A549 (cell line): ENCODE data around the gene RNF167. TPM values are rescaled to one million over a fixed set of nuclear protein-coding genes. Genes with fewer than 3 reads are reported as not detected.

Experiments
- ATAC-seq, 2 experiments: fragments of 200-7000 bp in 1 of 2; fragments of >200 bp in 1 of 2; cut with Nextera tagmentation in 1 of 2; cut with Tn5 transposase in 1 of 2; 3 replicates each; pipeline versions ENCODE4 v1.8.0 to v1.9.1; 2018 to 2020; ENCODE audit warnings: mild to moderate bottlenecking in 1 of 2, moderate library complexity in 1 of 2
- CTCF ChIA-PET: fragments of 300-600 bp; sonication (Branson Sonifier 250); formaldehyde crosslinking; extraction: SDS; loops from one replicate; lab custom pipeline; 2021; ENCODE audit warnings: antibody characterized with exemption, inconsistent platforms; lab: Yijun Ruan, JAX
- POLR2A ChIA-PET: fragments of 350-600 bp; formaldehyde crosslinking; extraction: SDS; loops from one replicate; lab custom pipeline; 2021; ENCODE audit warnings: antibody characterized with exemption, inconsistent platforms; lab: Yijun Ruan, JAX
- DNase-seq, 2 experiments: peaks; one replicate each; pipeline versions ENCODE4 v3.0.0 to v3.0.0-alpha.2; 2011 to 2016; ENCODE audit warnings: low read depth in 1 of 2, low spot score in 1 of 2
- FAIRE-seq: peaks from 2 replicates; lab custom pipeline; 2011; peaks lifted over from hg19 to GRCh38; lab: Jason Lieb, UNC
- H3K27ac ChIP-seq, 2 experiments: fragments of >200 bp; sonication (Bioruptor Twin); formaldehyde crosslinking; 3 replicates each; pipeline ENCODE4 v1.5.1; 2016 to 2017
- H3K4me1 ChIP-seq: fragments of >200 bp; sonication (Bioruptor Twin); formaldehyde crosslinking; 3 replicates; pipeline ENCODE4 v1.6.1; 2016
- H3K4me2 ChIP-seq: fragments of >200 bp; sonication (Bioruptor Twin); formaldehyde crosslinking; 3 replicates; pipeline ENCODE4 v1.6.1; 2016
- H3K4me3 ChIP-seq: fragments of >200 bp; sonication (Bioruptor Twin); formaldehyde crosslinking; 3 replicates; pipeline ENCODE4 v1.5.1; 2016
- H3K9me3 ChIP-seq: fragments of >200 bp; sonication (Bioruptor Twin); formaldehyde crosslinking; 3 replicates; pipeline ENCODE4 v1.6.1; 2016
- CBX8 ChIP-seq: fragments of 200-600 bp; sonication (generic); IDR thresholded peaks from 2 replicates; pipeline ENCODE4 v1.6.1; 2016
- CEBPB ChIP-seq, 2 experiments: fragments of >200 bp in 1 of 2; sonication (Bioruptor Twin) in 1 of 2; formaldehyde crosslinking in 1 of 2; IDR thresholded peaks; 2 replicates each; pipeline ENCODE4 v1.6.1; 2012 to 2016
- CHD2 ChIP-seq: fragments of 150-350 bp; IDR thresholded peaks from 2 replicates; pipeline ENCODE4 v1.6.1; 2014; ENCODE audit warnings: low read length; ENCODE audit not compliant: partially characterized antibody
- CHD4 ChIP-seq: fragments of 200-600 bp; sonication (generic); IDR thresholded peaks from 2 replicates; pipeline ENCODE4 v1.6.1; 2016; ENCODE audit warnings: antibody characterized with exemption, mild to moderate bottlenecking, borderline replicate concordance
- CTCF ChIP-seq: fragments of >200 bp; sonication (Bioruptor Twin); formaldehyde crosslinking; IDR thresholded peaks from 3 replicates; pipeline ENCODE4 v1.5.1; 2016
- E2F6 ChIP-seq: IDR thresholded peaks from 2 replicates; pipeline ENCODE4 v1.6.1; 2012; ENCODE audit warnings: low read depth, borderline replicate concordance
- EP300 ChIP-seq, 2 experiments: fragments of >200 bp; sonication (Bioruptor Twin); formaldehyde crosslinking; IDR thresholded peaks; 2 replicates in 1 of 2; 3 replicates in 1 of 2; pipeline ENCODE4 v1.6.1; 2016 to 2017
- ESRRA ChIP-seq: fragments of 150-350 bp; IDR thresholded peaks from 2 replicates; pipeline ENCODE4 v1.6.1; 2014; ENCODE audit warnings: mild to moderate bottlenecking, low read length, borderline replicate concordance
- FOSL2 ChIP-seq, 2 experiments: fragments of 450-650 bp in 1 of 2; fragments of >200 bp in 1 of 2; sonication (Bioruptor Twin) in 1 of 2; formaldehyde crosslinking; IDR thresholded peaks; 2 replicates each; pipeline versions ENCODE4 v1.5.0 to v1.6.1; 2016 to 2020; ENCODE audit warnings: mild to moderate bottlenecking in 1 of 2, moderate library complexity in 1 of 2
- FOXS1 ChIP-seq: fragments of 250-450 bp; sonication (Bioruptor Pico); IDR thresholded peaks from 2 replicates; pipeline ENCODE4 v1.5.0; 2020; ENCODE audit warnings: mild to moderate bottlenecking, moderate library complexity
- HDAC2 ChIP-seq: fragments of 200-600 bp; sonication (generic); IDR thresholded peaks from 2 replicates; pipeline ENCODE4 v1.6.1; 2016
- HOXB13 ChIP-seq: fragments of 250-450 bp; sonication (Bioruptor Pico); IDR thresholded peaks from 2 replicates; pipeline ENCODE4 v1.5.0; 2020; ENCODE audit warnings: low read depth, mild to moderate bottlenecking, moderate library complexity
- JUN ChIP-seq, 2 experiments: fragments of >200 bp; sonication (Bioruptor Twin); formaldehyde crosslinking; IDR thresholded peaks; 2 replicates in 1 of 2; 3 replicates in 1 of 2; pipeline ENCODE4 v1.6.1; 2016 to 2017
- JUNB ChIP-seq: fragments of >200 bp; sonication (Bioruptor Twin); formaldehyde crosslinking; IDR thresholded peaks from 2 replicates; pipeline ENCODE4 v1.6.1; 2016
- MYC ChIP-seq: IDR thresholded peaks from 2 replicates; pipeline ENCODE4 v1.6.1; 2012; ENCODE audit warnings: mild to moderate bottlenecking, inconsistent platforms, low read length, improper control_type of control experiment, borderline replicate concordance
- NFE2L2 ChIP-seq: fragments of 150-350 bp; conservative IDR thresholded peaks from 2 replicates; pipeline ENCODE4 v1.6.1; 2014; ENCODE audit warnings: low read length
- NPAS2 ChIP-seq: fragments of 250-450 bp; sonication (Bioruptor Pico); IDR thresholded peaks from 2 replicates; pipeline ENCODE4 v1.8.0; 2022; ENCODE audit warnings: mild to moderate bottlenecking, moderate library complexity, borderline replicate concordance
- NR3C1 ChIP-seq: fragments of >200 bp; sonication (Bioruptor Twin); formaldehyde crosslinking; IDR thresholded peaks from 3 replicates; pipeline ENCODE4 v1.6.1; 2017
- POLR2A ChIP-seq: IDR thresholded peaks from 2 replicates; pipeline ENCODE4 v1.6.1; 2012; ENCODE audit warnings: mild to moderate bottlenecking, low read length
- RCOR1 ChIP-seq: fragments of 150-350 bp; IDR thresholded peaks from 2 replicates; pipeline ENCODE4 v1.6.1; 2014; ENCODE audit warnings: antibody characterized with exemption, low read length, low read depth
- SMC3 ChIP-seq: fragments of >200 bp; sonication (Bioruptor Twin); formaldehyde crosslinking; IDR thresholded peaks from 3 replicates; pipeline ENCODE4 v1.6.1; 2018; ENCODE audit warnings: inconsistent platforms
- SREBF2 ChIP-seq: fragments of 450-650 bp; IDR thresholded peaks from 2 replicates; pipeline ENCODE4 v1.6.1; 2014; ENCODE audit warnings: mild to moderate bottlenecking, moderate library complexity
- TFCP2L1 ChIP-seq: fragments of 250-450 bp; sonication (Bioruptor Pico); IDR thresholded peaks from 2 replicates; pipeline ENCODE4 v1.5.0; 2021; ENCODE audit warnings: mild to moderate bottlenecking
- TP53 ChIP-seq: fragments of 250-450 bp; sonication (Bioruptor Pico); IDR thresholded peaks from 2 replicates; pipeline ENCODE4 v1.5.0; 2021; ENCODE audit warnings: mild to moderate bottlenecking, moderate library complexity
- USF2 ChIP-seq: fragments of 450-650 bp; IDR thresholded peaks from 2 replicates; pipeline ENCODE4 v1.6.1; 2014; ENCODE audit warnings: antibody characterized with exemption
- ZC3H11A ChIP-seq: fragments of 450-650 bp; IDR thresholded peaks from 2 replicates; pipeline ENCODE4 v1.6.1; 2014; ENCODE audit warnings: antibody characterized with exemption, mild to moderate bottlenecking
- ZSCAN20 ChIP-seq: fragments of 250-450 bp; sonication (Bioruptor Pico); IDR thresholded peaks from 2 replicates; pipeline ENCODE4 v1.8.0; 2022; ENCODE audit warnings: mild to moderate bottlenecking, moderate library complexity
- WGBS: methylation state at CpG from one replicate; pipeline ENCODE4 v1.1.6; 2017; ENCODE audit errors: missing lambda C conversion rate; 5-methylcytosine and 5-hydroxymethylcytosine counted together
- polyA plus RNA-seq, 4 experiments: library from polyadenylated mRNA; depleted of rRNA in 3 of 4; stranded (reverse); fragments of >200 nt; fragmentation: RNase III in 1 of 4; extraction: RNeasy Plus Mini Kit Qiagen cat#74134 plus additional on column Dnase treatment in 1 of 4; gene quantifications; 2 replicates in 3 of 4; 3 replicates in 1 of 4; pipeline ENCODE4 v1.2.3, GENCODE V29; 2011 to 2017

RNF167 gene
- polyA plus RNA-seq, 2 of the 4 experiments (the other 2 are of a cell fraction), result 86.4 to 98.7 TPM

- TF ChIP-seq FOXS1 (no peak), ZC3H11A (no peak), NR3C1 (no peak)
Measured at GRCh38 chr17:4948166-4948930, 8.3 kb downstream of the RNF167 start, which contains the start of gene PFN1 (continued).

- POLR2A ChIA-PET, result interaction anchor here (0.9 to 5.3 kb wide), 8 partner anchors 9 to 239 kb away, joined by 3 to 68 read pairs (median 6); partner anchors contain the start of genes ARRB2, INCA1, KIF1C and RNF167
- FAIRE-seq, result peak; percentile 56
- 3% methylated on average over 30 of the region's 40 CpGs for WGBS
Measured at GRCh38 chr17:4948931-4949320, 8.9 kb downstream of the RNF167 start.

GRCh38 chr17:4949321-4950074, 9.4 kb downstream of the RNF167 start:
- FAIRE-seq (no peak), DNase-seq (peak; percentile 83 to 92), ATAC-seq (peak; percentile 32 to 40)
- Histone ChIP-seq H3K27ac (peak overlapping the region; percentile 99), H3K4me3 (peak overlapping the region; percentile 98), H3K9me3 (no peaks in the 10 kb centered on the region), H3K4me2 (peak overlapping the region; percentile 99), H3K4me1 (peaks cover 48% of the 10 kb centered on the region)
- ChIA-PET POLR2A (interaction anchor here (1.0 to 5.3 kb wide), 7 partner anchors 10 to 239 kb away, joined by 3 to 78 read pairs (median 8); partner anchors contain the start of genes ARRB2, INCA1, KIF1C and RNF167), CTCF (interaction anchor here (0.6 to 7.1 kb wide), 4 partner anchors 16 to 18 kb away, joined by 3 to 63 read pairs (median 3); partner anchors contain the start of gene SPAG7)
- under 1% methylated on average over 29 of the region's 75 CpGs for WGBS
- TF ChIP-seq NPAS2 (CRISPR knock-in tag) (no peak), NFE2L2 (no peak), FOXS1 (no peak), EP300 (IDR thresholded peaks at IDR 0.05) (peak in 1 of 2 experiments; percentile 45; a peak in 2 of 5 replicates), POLR2A (peak; percentile 54), JUN (IDR thresholded peaks at IDR 0.05) (no peak; a peak in 1 of 5 replicates), CHD2 (no peak), TFCP2L1 (CRISPR knock-in tag) (peak; percentile 64; the same call in 1 of the 2 replicates), HDAC2 (no peak), ZSCAN20 (CRISPR knock-in tag) (no peak), SREBF2 (no peak), ESRRA (0 out of 2 replicates have a peak, but pooled peaks have one; percentile 22), USF2 (peak; percentile 67), RCOR1 (no peak), E2F6 (peak; percentile 98), NR3C1 (no peak), JUNB (no peak), HOXB13 (CRISPR knock-in tag) (peak; percentile 64; the same call in 1 of the 2 replicates), CHD4 (no peak), SMC3 (peak; percentile 17; the same call in 2 of the 3 replicates), CBX8 (no peak)

More at GRCh38 chr17:4948931-4949320, 8.9 kb downstream of the RNF167 start:
- ATAC-seq, result peak; percentile 47 to 69
- TF ChIP-seq CTCF, result no peak
- peak; percentile 64 for TF ChIP-seq POLR2A
- TF ChIP-seq MYC, result peak; percentile 69
- peak; percentile 15; the same call in 1 of the 2 replicates for TF ChIP-seq E2F6
- TF ChIP-seq JUN (IDR thresholded peaks at IDR 0.05), result no peak
- TF ChIP-seq FOSL2 (IDR thresholded peaks at IDR 0.05), result no peak; the same call in 1 of the 2 replicates
- TF ChIP-seq FOSL2 (CRISPR knock-in tag; IDR thresholded peaks at IDR 0.05), result peak; percentile 51; the same call in 1 of the 2 replicates
- TF ChIP-seq CEBPB (IDR thresholded peaks at IDR 0.05), result no peak
- TF ChIP-seq TP53 (CRISPR knock-in tag), result peak; percentile 56
- Histone ChIP-seq H3K4me3 (peak overlapping the region; percentile 98), H3K4me2 (peak overlapping the region; percentile 99), H3K27ac (peak overlapping the region; percentile 99), H3K4me1 (peaks cover 54% of the 10 kb centered on the region), H3K9me3 (no peaks in the 10 kb centered on the region)
- CTCF ChIA-PET, result interaction anchor here (0.6 to 1.5 kb wide), 4 partner anchors 16 to 39 kb away, joined by 3 read pairs; partner anchors contain the start of genes CAMTA2 and SPAG7
- DNase-seq, result peak; percentile 95 to 98
